ENCODE measurements around the gene GMPPA.

The GMPPA gene

GRCh38 chr2:219484343-219485200 lies 14.1 kb upstream of the GMPPA start:
- H3K4me1 ChIP-seq = peaks cover 0 to 7% (median 3%) of the 10 kb centered on the region in 4 donors
- H3K9me3 ChIP-seq = no peaks in the 10 kb centered on the region
- peaks cover 0 to 3% of the 10 kb centered on the region in 2 donors for H3K27me3 ChIP-seq
- no peak for TF ChIP-seq CTCF (IDR thresholded peaks at IDR 0.05)
- H3K27ac ChIP-seq = peak overlapping the region; percentile 58 to 96
- peak overlapping the region in 1 of 2 donors; percentile 5 for H3K4me3 ChIP-seq
- H3K36me3 ChIP-seq = peaks cover 84 to 100% (median 96%) of the 10 kb centered on the region in 3 donors
- intact Hi-C loops (cut with DNase I; ENCODE audit: low total_unique reads) = no loop called here
- DNase-seq = no peak

GRCh38 chr2:219485201-219485580 lies 13.5 kb upstream of the GMPPA start:
- no peak for DNase-seq
- no peak for TF ChIP-seq CTCF (IDR thresholded peaks at IDR 0.05)
- Histone ChIP-seq H3K9me3 (no peaks in the 10 kb centered on the region), H3K4me3 (no peak overlapping the region), H3K27me3 (peaks cover 0 to 3% of the 10 kb centered on the region in 2 donors), H3K27ac (peak overlapping the region; percentile 58 to 96), H3K4me1 (peaks cover 0 to 7% (median 3%) of the 10 kb centered on the region in 4 donors), H3K36me3 (peaks cover 84 to 100% (median 96%) of the 10 kb centered on the region in 3 donors)
- intact Hi-C loops (cut with DNase I; ENCODE audit: low total_unique reads) = no loop called here

GRCh38 chr2:219486380-219486959 lies 12.2 kb upstream of the GMPPA start:
- no peak for DNase-seq
- Histone ChIP-seq H3K4me3 (no peak overlapping the region), H3K4me1 (peaks cover 0 to 7% (median 3%) of the 10 kb centered on the region in 4 donors), H3K9me3 (no peaks in the 10 kb centered on the region), H3K36me3 (peaks cover 83 to 100% (median 95%) of the 10 kb centered on the region in 3 donors), H3K27me3 (peaks cover 0 to 3% of the 10 kb centered on the region in 2 donors), H3K27ac (peak overlapping the region; percentile 37 to 96)
- intact Hi-C loops (cut with DNase I; ENCODE audit: low total_unique reads) = no loop called here
- TF ChIP-seq CTCF (IDR thresholded peaks at IDR 0.05) = no peak

- Histone ChIP-seq H3K27ac (peak overlapping the region in 1 of 2 donors; percentile 96), H3K4me1 (peaks cover 0 to 7% (median 3%) of the 10 kb centered on the region in 4 donors), H3K27me3 (peaks cover 0 to 3% of the 10 kb centered on the region in 2 donors), H3K4me3 (no peak overlapping the region), H3K36me3 (peaks cover 82 to 100% (median 91%) of the 10 kb centered on the region in 3 donors), H3K9me3 (no peaks in the 10 kb centered on the region)
- no peak for TF ChIP-seq CTCF (IDR thresholded peaks at IDR 0.05)
- intact Hi-C loops (cut with DNase I; ENCODE audit: low total_unique reads) = no loop called here
- no peak for DNase-seq
These were observed 10.4 kb upstream of the GMPPA start for GRCh38 chr2:219488149-219488843.

- Histone ChIP-seq H3K36me3 (peaks cover 79 to 98% (median 86%) of the 10 kb centered on the region in 3 donors), H3K9me3 (no peaks in the 10 kb centered on the region), H3K27me3 (no peaks in the 10 kb centered on the region), H3K4me3 (no peak overlapping the region), H3K4me1 (peaks cover 0 to 7% (median under 1%) of the 10 kb centered on the region in 4 donors), H3K27ac (peak overlapping the region; percentile 21 to 96)
- intact Hi-C loops (cut with DNase I; ENCODE audit: low total_unique reads) = no loop called here
- TF ChIP-seq CTCF (IDR thresholded peaks at IDR 0.05) = no peak
- DNase-seq = no peak
These were observed 9.9 kb upstream of the GMPPA start for GRCh38 chr2:219488844-219489194.

All from tibial artery (tissue), 4 donors.